Neural progenitor cell (in vitro differentiated cells): ENCODE measurements around the gene HAPSTR1. TPM values are rescaled to one million over a fixed set of nuclear protein-coding genes. Genes with fewer than 3 reads are reported as not detected.

Source experiments
- DNase-seq: peaks from one replicate; pipeline ENCODE4 v3.0.0-alpha.2; 2016; ENCODE audit warnings: low spot score
- H2AFZ ChIP-seq: fragments of 200-600 bp; sonication (generic); replicated peaks from 2 replicates; pipeline ENCODE4 v1.6.1; 2016; ENCODE audit warnings: antibody characterized with exemption
- H3F3A ChIP-seq: fragments of 200-600 bp; sonication (generic); 2 replicates; pipeline ENCODE4 v1.6.1; 2016; ENCODE audit warnings: antibody characterized with exemption, low read depth
- H3K27ac ChIP-seq: fragments of 200-600 bp; sonication (generic); 2 replicates; pipeline ENCODE4 v1.5.1; 2016; ENCODE audit warnings: mild to moderate bottlenecking
- H3K27me3 ChIP-seq: fragments of 200-600 bp; sonication (generic); 2 replicates; pipeline ENCODE4 v1.6.1; 2016; ENCODE audit warnings: mild to moderate bottlenecking, moderate library complexity
- H3K36me3 ChIP-seq: fragments of 200-600 bp; sonication (generic); 2 replicates; pipeline ENCODE4 v1.5.1; 2016
- H3K4me1 ChIP-seq: fragments of 200-600 bp; sonication (generic); 2 replicates; pipeline ENCODE4 v1.6.1; 2016; ENCODE audit warnings: mixed run types
- H3K4me2 ChIP-seq: fragments of 200-600 bp; sonication (generic); 2 replicates; pipeline ENCODE4 v1.6.1; 2016
- H3K4me3 ChIP-seq: fragments of 200-600 bp; sonication (generic); 2 replicates; pipeline ENCODE4 v1.5.1; 2016
- H3K79me2 ChIP-seq: fragments of 200-600 bp; sonication (generic); 2 replicates; pipeline ENCODE4 v1.6.1; 2016; ENCODE audit warnings: low read depth
- H3K9ac ChIP-seq: fragments of 200-600 bp; sonication (generic); 2 replicates; pipeline ENCODE4 v1.6.1; 2016
- H3K9me3 ChIP-seq: fragments of 200-600 bp; sonication (generic); 2 replicates; pipeline ENCODE4 v1.5.1; 2016; ENCODE audit warnings: low read depth
- H4K20me1 ChIP-seq: fragments of 200-600 bp; sonication (generic); 2 replicates; pipeline ENCODE4 v1.6.1; 2016; ENCODE audit warnings: low read depth
- H3K27ac Mint-ChIP-seq: 3 replicates; pipeline ENCODE4 v1.8.0; 2021; ENCODE audit warnings: mixed read lengths
- H3K27me3 Mint-ChIP-seq: 2 replicates; pipeline ENCODE4 v1.8.0; 2022; ENCODE audit warnings: low read depth, mild to moderate bottlenecking, inconsistent platforms, moderate library complexity, mixed read lengths; ENCODE audit not compliant: insufficient read depth
- H3K36me3 Mint-ChIP-seq: 3 replicates; pipeline ENCODE4 v1.8.0; 2021; ENCODE audit warnings: mixed read lengths
- H3K4me1 Mint-ChIP-seq: 3 replicates; pipeline ENCODE4 v1.8.0; 2021; ENCODE audit warnings: mixed read lengths
- H3K4me3 Mint-ChIP-seq: 3 replicates; pipeline ENCODE4 v1.8.0; 2021; ENCODE audit warnings: mild to moderate bottlenecking, moderate library complexity, mixed read lengths
- H3K9me3 Mint-ChIP-seq: 3 replicates; pipeline ENCODE4 v1.8.0; 2020; ENCODE audit warnings: mixed read lengths
- EZH2 ChIP-seq: fragments of 200-600 bp; sonication (generic); IDR thresholded peaks from 2 replicates; pipeline ENCODE4 v1.6.1; 2017; ENCODE audit warnings: antibody characterized with exemption, mild to moderate bottlenecking, moderate library complexity
- EZH2phosphoT487 ChIP-seq: fragments of 200-600 bp; sonication (generic); IDR thresholded peaks from 2 replicates; pipeline ENCODE4 v1.6.1; 2017; ENCODE audit warnings: antibody characterized with exemption
- total RNA-seq: library from RNA; depleted of rRNA; stranded (reverse); fragments of >200 nt; gene quantifications from 2 replicates; pipeline ENCODE4 v1.2.3, GENCODE V29; 2015; ENCODE audit warnings: low replicate concordance
- TF ChIP-seq, protein P1 (sequence below): fragments of 200-600 bp; sonication (generic); IDR thresholded peaks from 2 replicates; pipeline ENCODE4 v1.5.1; 2017; ENCODE audit warnings: antibody characterized with exemption, mild to moderate bottlenecking

HAPSTR1 gene
- total RNA-seq, 1 donor from 2014 or later: 77.3 TPM

DNA sequence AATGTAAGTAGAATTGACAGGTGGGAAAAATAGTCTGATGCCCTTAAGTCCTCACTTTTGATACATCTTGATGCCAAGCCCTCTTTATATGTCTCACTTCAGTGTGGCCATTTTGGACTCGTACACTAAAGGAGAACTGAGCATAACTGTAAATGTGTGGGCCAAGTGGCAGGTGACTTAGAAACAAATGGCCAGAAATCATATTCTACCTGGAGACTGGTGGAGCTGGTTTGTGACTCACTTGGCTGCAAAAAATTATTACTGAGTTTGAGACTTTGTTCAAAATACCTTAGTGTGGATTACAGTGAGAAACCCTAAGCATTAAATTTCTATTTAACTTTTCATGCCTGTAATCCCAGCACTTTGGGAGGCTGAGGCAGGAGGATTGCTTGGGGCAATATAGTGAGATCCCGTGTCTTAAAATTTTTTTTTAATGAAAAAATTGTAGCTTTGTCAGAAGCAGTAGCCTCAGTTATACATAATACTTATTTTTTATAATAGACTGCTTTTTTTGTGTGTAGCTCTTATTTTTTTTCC is 5.0 kb downstream of the HAPSTR1 start:
- H3K4me3 Mint-ChIP-seq: no peak overlapping the region

DNA sequence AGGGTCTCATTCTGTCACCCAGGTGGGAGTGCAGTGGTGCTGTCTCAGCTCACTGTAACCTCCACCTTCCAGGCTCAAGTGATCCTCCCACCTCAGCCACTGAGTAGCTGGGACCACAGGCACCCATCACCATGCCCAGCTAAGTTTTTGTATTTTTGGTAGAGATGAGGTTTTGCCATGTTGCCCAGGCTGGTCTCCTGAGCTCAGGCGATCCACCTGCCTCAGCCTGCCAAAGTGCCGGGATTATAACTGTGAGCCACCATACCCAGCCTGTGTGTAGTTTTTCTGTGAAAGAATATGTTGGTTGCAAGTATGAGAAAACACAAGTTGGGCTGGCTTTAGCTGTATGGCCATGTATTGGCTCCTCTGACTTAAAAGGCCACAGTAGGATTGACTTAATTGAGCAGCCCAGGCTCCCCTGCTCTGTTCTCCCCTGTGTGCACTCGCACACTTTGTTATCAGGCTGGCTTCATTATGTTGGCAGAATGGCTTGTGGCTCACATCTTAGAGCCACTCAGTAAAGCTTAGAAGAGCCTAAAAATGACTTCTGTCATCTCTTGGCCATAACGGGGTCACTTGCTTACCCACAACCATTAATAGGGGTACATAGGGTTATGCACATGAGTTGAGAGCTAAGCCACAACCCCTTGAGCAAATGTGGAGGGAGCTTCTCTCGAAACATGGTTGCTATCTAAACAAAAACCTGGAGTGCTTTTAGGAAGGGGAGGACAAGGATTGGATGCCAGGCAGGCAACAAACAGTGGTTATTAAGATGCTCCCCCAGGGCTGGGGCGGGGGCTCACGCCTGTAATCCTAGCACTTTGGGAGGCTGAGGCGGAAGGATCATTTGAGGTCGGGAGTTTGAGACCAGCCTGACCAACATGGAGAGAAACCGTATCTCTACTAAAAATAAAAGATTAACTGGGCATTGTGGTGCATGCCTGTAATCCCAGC is 6.1 kb downstream of the HAPSTR1 start:
- H3K4me2 ChIP-seq: peak overlapping the region; percentile 60
- H3K27ac Mint-ChIP-seq: no peak overlapping the region

More for the DNA sequence above, 5.0 kb downstream of the HAPSTR1 start:
- Mint-ChIP-seq H3K27ac (no peak overlapping the region), H3K36me3 (peaks cover 42% of the 10 kb centered on the region), H3K4me1 (peaks cover 53% of the 10 kb centered on the region), H3K27me3 (peaks cover 6% of the 10 kb centered on the region), H3K9me3 (peaks cover 3% of the 10 kb centered on the region)
- no peak for DNase-seq
- Histone ChIP-seq H4K20me1 (peaks cover 89% of the 10 kb centered on the region), H3F3A (peaks cover 27% of the 10 kb centered on the region), H3K4me3 (no peak overlapping the region), H3K36me3 (peaks cover 13% of the 10 kb centered on the region), H3K4me1 (peaks cover 34% of the 10 kb centered on the region), H3K9ac (no peak overlapping the region), H2AFZ (no peak overlapping the region), H3K27me3 (no peaks in the 10 kb centered on the region), H3K79me2 (peaks cover 100% of the 10 kb centered on the region), H3K4me2 (peak overlapping the region; percentile 9), H3K9me3 (no peaks in the 10 kb centered on the region), H3K27ac (no peak overlapping the region)
- TF ChIP-seq EZH2phosphoT487 (no peak), EZH2 (no peak)
- TF ChIP-seq, protein P1, sequence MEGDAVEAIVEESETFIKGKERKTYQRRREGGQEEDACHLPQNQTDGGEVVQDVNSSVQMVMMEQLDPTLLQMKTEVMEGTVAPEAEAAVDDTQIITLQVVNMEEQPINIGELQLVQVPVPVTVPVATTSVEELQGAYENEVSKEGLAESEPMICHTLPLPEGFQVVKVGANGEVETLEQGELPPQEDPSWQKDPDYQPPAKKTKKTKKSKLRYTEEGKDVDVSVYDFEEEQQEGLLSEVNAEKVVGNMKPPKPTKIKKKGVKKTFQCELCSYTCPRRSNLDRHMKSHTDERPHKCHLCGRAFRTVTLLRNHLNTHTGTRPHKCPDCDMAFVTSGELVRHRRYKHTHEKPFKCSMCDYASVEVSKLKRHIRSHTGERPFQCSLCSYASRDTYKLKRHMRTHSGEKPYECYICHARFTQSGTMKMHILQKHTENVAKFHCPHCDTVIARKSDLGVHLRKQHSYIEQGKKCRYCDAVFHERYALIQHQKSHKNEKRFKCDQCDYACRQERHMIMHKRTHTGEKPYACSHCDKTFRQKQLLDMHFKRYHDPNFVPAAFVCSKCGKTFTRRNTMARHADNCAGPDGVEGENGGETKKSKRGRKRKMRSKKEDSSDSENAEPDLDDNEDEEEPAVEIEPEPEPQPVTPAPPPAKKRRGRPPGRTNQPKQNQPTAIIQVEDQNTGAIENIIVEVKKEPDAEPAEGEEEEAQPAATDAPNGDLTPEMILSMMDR: no peak

GRCh38 chr16:9098377-9099090 is 7.1 kb downstream of the HAPSTR1 start:
- Histone ChIP-seq H4K20me1 (peaks cover 100% of the 10 kb centered on the region), H3F3A (peaks cover 20% of the 10 kb centered on the region), H3K4me2 (no peak overlapping the region), H3K27me3 (no peaks in the 10 kb centered on the region), H3K79me2 (peaks cover 100% of the 10 kb centered on the region), H3K9me3 (no peaks in the 10 kb centered on the region), H3K4me3 (no peak overlapping the region), H3K36me3 (peaks cover 26% of the 10 kb centered on the region), H3K4me1 (peaks cover 34% of the 10 kb centered on the region), H3K9ac (no peak overlapping the region), H2AFZ (no peak overlapping the region), H3K27ac (no peak overlapping the region)
- peaks cover 53% of the 10 kb centered on the region for H3K36me3 Mint-ChIP-seq
- TF ChIP-seq EZH2phosphoT487 (no peak), EZH2 (no peak)
- TF ChIP-seq, protein P1: no peak
- no peaks in the 10 kb centered on the region for H3K9me3 Mint-ChIP-seq
- H3K4me3 Mint-ChIP-seq: no peak overlapping the region
- peaks cover 55% of the 10 kb centered on the region for H3K4me1 Mint-ChIP-seq
- H3K27me3 Mint-ChIP-seq: peaks cover 3% of the 10 kb centered on the region
- H3K27ac Mint-ChIP-seq: no peak overlapping the region
- no peak for DNase-seq

More for the DNA sequence above, 6.1 kb downstream of the HAPSTR1 start:
- peaks cover 27% of the 10 kb centered on the region for H3F3A ChIP-seq
- H3K27me3 ChIP-seq: no peaks in the 10 kb centered on the region
- H3K9ac ChIP-seq: no peak overlapping the region
- H3K36me3 Mint-ChIP-seq: peaks cover 50% of the 10 kb centered on the region
- DNase-seq: peak; percentile 58
- H3K79me2 ChIP-seq: peaks cover 100% of the 10 kb centered on the region
- peaks cover 5% of the 10 kb centered on the region for H3K27me3 Mint-ChIP-seq
- H3K4me3 ChIP-seq: no peak overlapping the region
- peaks cover 3% of the 10 kb centered on the region for H3K9me3 Mint-ChIP-seq
- TF ChIP-seq EZH2: no peak
- TF ChIP-seq, protein P1: no peak
- TF ChIP-seq EZH2phosphoT487: no peak
- peak overlapping the region; percentile 18 for H3K4me3 Mint-ChIP-seq
- H4K20me1 ChIP-seq: peaks cover 99% of the 10 kb centered on the region
- H3K4me1 ChIP-seq: peaks cover 34% of the 10 kb centered on the region
- peaks cover 19% of the 10 kb centered on the region for H3K36me3 ChIP-seq
- no peaks in the 10 kb centered on the region for H3K9me3 ChIP-seq
- H3K4me1 Mint-ChIP-seq: peaks cover 57% of the 10 kb centered on the region
- no peak overlapping the region for H2AFZ ChIP-seq
- peak overlapping the region; percentile 12 for H3K27ac ChIP-seq
